GM12878 (cell line): ENCODE data around the gene PRG2. TPM values are rescaled to one million over a fixed set of nuclear protein-coding genes. Genes with fewer than 3 reads are reported as not detected.
A peak's percentile ranks its signal among the peaks of the same experiment; 100 is the strongest.

Source experiments
- ATAC-seq: fragments of 200-7000 bp; cut with Tn5 transposase; 3 replicates; pipeline ENCODE4 v1.9.1; 2020; ENCODE audit warnings: mild to moderate bottlenecking, moderate library complexity
- BruUV-seq: library from RNA; stranded (reverse); fragments of 400-500 nt; replicated peaks from 2 replicates; lab custom pipeline; 2021; lab: Mats Ljungman, UMichigan
- CTCF ChIA-PET: fragments of 300-600 bp; sonication (Branson Sonifier 250); formaldehyde crosslinking; extraction: SDS; loops from one replicate; lab custom pipeline; 2021; ENCODE audit warnings: inconsistent platforms; lab: Yijun Ruan, JAX
- POLR2A ChIA-PET: fragments of 350-600 bp; formaldehyde crosslinking; extraction: SDS; loops from one replicate; lab custom pipeline; 2021; ENCODE audit warnings: inconsistent platforms; lab: Charles Lee
- RAD21 ChIA-PET: fragments of 300-600 bp; sonication (Branson Sonifier 250); formaldehyde crosslinking; loops from one replicate; lab custom pipeline; 2023; ENCODE audit warnings: antibody characterized with exemption; ENCODE audit not compliant: unreplicated experiment; lab: Charles Lee
- SMC1A ChIA-PET: fragments of 300-600 bp; sonication (Branson Sonifier 250); formaldehyde crosslinking; loops from one replicate; lab custom pipeline; 2023; ENCODE audit not compliant: unreplicated experiment, uncharacterized antibody; lab: Charles Lee
- DNase-seq: peaks from one replicate; pipeline ENCODE4 v3.0.0-alpha.2; 2011; ENCODE audit warnings: low read depth, low spot score
- FAIRE-seq: peaks from 3 replicates; lab custom pipeline; 2011; peaks lifted over from hg19 to GRCh38; lab: Jason Lieb, UNC
- H2AFZ ChIP-seq: 2 replicates; pipeline ENCODE4 v1.6.0; 2011; ENCODE audit warnings: low read depth, low read length, control low read depth; ENCODE audit not compliant: control insufficient read depth
- H3K27ac ChIP-seq: 2 replicates; pipeline ENCODE4 v1.5.1; 2011; ENCODE audit warnings: control low read depth; ENCODE audit not compliant: control insufficient read depth, insufficient read depth
- H3K27me3 ChIP-seq, 2 experiments: replicated peaks in 1 of 2; 2 replicates each; pipeline versions ENCODE4 v1.6.0 to v1.6.1; 2011; ENCODE audit warnings: low read length in 1 of 2; ENCODE audit not compliant: control insufficient read depth in 2 of 2, insufficient read depth in 2 of 2
- H3K36me3 ChIP-seq, 2 experiments: 2 replicates each; pipeline ENCODE4 v1.5.1; 2011; ENCODE audit warnings: low read length in 1 of 2; ENCODE audit not compliant: control insufficient read depth in 2 of 2, insufficient read depth in 2 of 2
- H3K4me1 ChIP-seq: 2 replicates; pipeline ENCODE4 v1.6.1; 2011; ENCODE audit warnings: mild to moderate bottlenecking, low read length, moderate library complexity, mixed read lengths; ENCODE audit not compliant: control insufficient read depth, insufficient read depth
- H3K4me2 ChIP-seq: 2 replicates; pipeline ENCODE4 v1.6.0; 2011; ENCODE audit warnings: control low read depth; ENCODE audit not compliant: control insufficient read depth, insufficient read depth
- H3K4me3 ChIP-seq: fragments of 200-600 bp; sonication (generic); 2 replicates; pipeline ENCODE4 v1.5.1; 2016
- H3K79me2 ChIP-seq: 2 replicates; pipeline ENCODE4 v1.6.0; 2011; ENCODE audit warnings: low read length; ENCODE audit not compliant: control insufficient read depth, insufficient read depth
- H3K9ac ChIP-seq: 2 replicates; pipeline ENCODE4 v1.8.0; 2011; ENCODE audit warnings: low read length, control low read depth, mixed read lengths; ENCODE audit not compliant: control insufficient read depth, insufficient read depth
- H3K9me3 ChIP-seq: replicated peaks from 3 replicates; pipeline ENCODE4 v1.5.1; 2011; ENCODE audit warnings: mild to moderate bottlenecking, low read length; ENCODE audit not compliant: control insufficient read depth, insufficient read depth
- H4K20me1 ChIP-seq: 2 replicates; pipeline ENCODE4 v1.6.0; 2011; ENCODE audit not compliant: control insufficient read depth, insufficient read depth
- CHD1 ChIP-seq: IDR thresholded peaks from 2 replicates; pipeline ENCODE4 v1.6.1; 2012; ENCODE audit warnings: low read depth, low read length, improper control_type of control experiment
- FOS ChIP-seq: IDR thresholded peaks from 3 replicates; pipeline ENCODE4 v1.6.1; 2011; ENCODE audit warnings: borderline replicate concordance; ENCODE audit not compliant: insufficient read length; ENCODE audit errors: extremely low read depth
- NRF1 ChIP-seq: conservative IDR thresholded peaks from 2 replicates; pipeline ENCODE4 v1.6.1; 2011; ENCODE audit warnings: mild to moderate bottlenecking, low read depth, low read length, improper control_type of control experiment
- PAX5 ChIP-seq: IDR thresholded peaks from 2 replicates; pipeline ENCODE4 v1.6.1; 2011; ENCODE audit warnings: low read depth, low read length, borderline replicate concordance
- RAD51 ChIP-seq: fragments of 450-650 bp; IDR thresholded peaks from 2 replicates; pipeline ENCODE4 v1.6.1; 2016; ENCODE audit warnings: moderate library complexity, mild to moderate bottlenecking, inconsistent platforms
- SMC3 ChIP-seq: IDR thresholded peaks from 2 replicates; pipeline ENCODE4 v1.6.1; 2011; ENCODE audit warnings: low read length, improper control_type of control experiment, borderline replicate concordance
- SP1 ChIP-seq: IDR thresholded peaks from one replicate; pipeline ENCODE4 v1.6.1; 2011; ENCODE audit warnings: low read depth, low read length
- SREBF1 ChIP-seq: IDR thresholded peaks from 2 replicates; pipeline ENCODE4 v1.6.1; 2012; ENCODE audit warnings: mild to moderate bottlenecking, low read length
- SREBF2 ChIP-seq: IDR thresholded peaks from 2 replicates; pipeline ENCODE4 v1.6.1; 2012; ENCODE audit warnings: mild to moderate bottlenecking, low read length
- YBX1 ChIP-seq: fragments of 450-650 bp; IDR thresholded peaks from 2 replicates; pipeline ENCODE4 v1.6.1; 2016; ENCODE audit warnings: antibody characterized with exemption
- ZZZ3 ChIP-seq: IDR thresholded peaks from 2 replicates; pipeline ENCODE4 v1.6.1; 2011; ENCODE audit warnings: low read depth; ENCODE audit not compliant: control insufficient read depth, insufficient read length
- WGBS: methylation state at CpG from one replicate; pipeline ENCODE4 v1.1.6; 2016; ENCODE audit warnings: low lambda C conversion rate; ENCODE audit not compliant: insufficient replicate concordance, insufficient coverage; ENCODE audit errors: missing lambda C conversion rate; 5-methylcytosine and 5-hydroxymethylcytosine counted together
- in situ Hi-C: fragments of 300-500 bp; cut with MboI; formaldehyde crosslinking; loops from 9 replicates; pipeline ENCODE4 v1.14.3; 2018; ENCODE audit warnings: mixed read lengths
- intact Hi-C: fragments of 100-400 bp; cut with micrococcal nuclease; formaldehyde crosslinking; loops from one replicate; pipeline ENCODE4 v1.14.2; 2022; ENCODE audit not compliant: unreplicated experiment
- polyA plus RNA-seq, 11 experiments: library from polyadenylated mRNA; depleted of rRNA in 4 of 11; unstranded in 6 of 11; stranded (reverse) in 5 of 11; fragments of >200 nt; fragmentation: Nextera tagmentation in 4 of 11; fragmentation: Illumina TruSeq in 1 of 11; extraction: Ambion mirVana in 4 of 11; extraction: Trizol in 1 of 11; gene quantifications; 1 replicate in 1 of 11; 2 replicates in 10 of 11; pipeline versions ENCODE4 v1.2.1 to v1.2.3, GENCODE V29; 2011 to 2016; ENCODE audit warnings: inconsistent platforms in 2 of 11, missing spikeins in 2 of 11, low read depth in 1 of 11
- total RNA-seq, 4 experiments: library from RNA; depleted of rRNA in 3 of 4; stranded (reverse); fragments of >200 nt in 3 of 4; fragmentation: Illumina TruSeq in 1 of 4; extraction: Trizol in 1 of 4; gene quantifications; 2 replicates each; pipeline versions ENCODE4 v1.2.1 to v1.2.3, GENCODE V29; 2013 to 2021
- TF ChIP-seq, protein P1 (sequence below): IDR thresholded peaks from 2 replicates; pipeline ENCODE4 v1.6.1; 2012; ENCODE audit warnings: low read depth, low read length, improper control_type of control experiment
- TF ChIP-seq, protein P2 (sequence below): IDR thresholded peaks from 2 replicates; pipeline ENCODE4 v1.6.1; 2011; ENCODE audit warnings: borderline replicate concordance, low read depth, mild to moderate bottlenecking, moderate library complexity, mixed read lengths, low read length; ENCODE audit not compliant: insufficient read depth; ENCODE audit errors: extremely low read length
- TF ChIP-seq, protein P3 (sequence below): fragments of 450-650 bp; IDR thresholded peaks from 2 replicates; pipeline ENCODE4 v1.6.1; 2017; ENCODE audit warnings: mild to moderate bottlenecking, low read depth, inconsistent platforms; ENCODE audit not compliant: poor library complexity, severe bottlenecking
- TF ChIP-seq, protein P4 (sequence below): fragments of 450-650 bp; IDR thresholded peaks from 2 replicates; pipeline ENCODE4 v1.6.1; 2017; ENCODE audit warnings: antibody characterized with exemption, mild to moderate bottlenecking, moderate library complexity

The PRG2 gene
- total and polyA plus RNA-seq, 10 of the 15 experiments (the other 5 are each of a cell fraction or from before 2014, with no cell fraction given), result 0.10 to 1.7 (median 0.56) TPM; not detected in 2

DNA sequence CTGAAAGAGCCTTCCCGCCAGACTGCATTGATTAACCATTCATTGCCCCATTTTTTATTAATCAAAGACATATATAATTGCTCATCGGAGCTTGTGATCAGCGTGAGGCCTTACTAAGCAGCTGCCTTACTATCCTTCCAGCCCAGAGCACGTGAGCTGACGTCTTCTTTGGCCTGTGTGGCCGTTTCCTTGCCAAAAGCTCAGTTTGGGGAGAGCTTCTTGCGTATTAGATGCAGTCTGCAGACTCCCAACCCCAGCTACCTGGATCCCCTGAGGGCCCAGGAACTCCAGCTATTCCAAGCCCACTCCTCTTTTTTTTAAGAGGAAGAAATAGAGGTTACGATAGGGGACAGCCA is 37.3 kb upstream of the PRG2 start:
- POLR2A ChIA-PET, result interaction anchor here (0.7 to 0.9 kb wide), 2 partner anchors 33 to 105 kb away, joined by 3 read pairs; partner anchors contain the start of gene RTN4RL2

More for the DNA sequence above, 37.3 kb upstream of the PRG2 start:
- peaks cover 8 to 11% of the 10 kb centered on the region in 2 experiments; a peak in 3 of 4 replicates for H3K36me3 ChIP-seq
- H3K27ac ChIP-seq, result no peak overlapping the region
- no peak for DNase-seq
- no TSS peak for BruUV-seq
- CTCF ChIA-PET, result interaction anchor here (0.8 to 3.9 kb wide), 7 partner anchors 29 to 99 kb away, joined by 3 to 15 read pairs (median 7); partner anchors contain the start of gene RTN4RL2
- no peak for ATAC-seq
- no peaks in the 10 kb centered on the region for H4K20me1 ChIP-seq
- TF ChIP-seq RAD51, result no peak
- TF ChIP-seq, protein P1, sequence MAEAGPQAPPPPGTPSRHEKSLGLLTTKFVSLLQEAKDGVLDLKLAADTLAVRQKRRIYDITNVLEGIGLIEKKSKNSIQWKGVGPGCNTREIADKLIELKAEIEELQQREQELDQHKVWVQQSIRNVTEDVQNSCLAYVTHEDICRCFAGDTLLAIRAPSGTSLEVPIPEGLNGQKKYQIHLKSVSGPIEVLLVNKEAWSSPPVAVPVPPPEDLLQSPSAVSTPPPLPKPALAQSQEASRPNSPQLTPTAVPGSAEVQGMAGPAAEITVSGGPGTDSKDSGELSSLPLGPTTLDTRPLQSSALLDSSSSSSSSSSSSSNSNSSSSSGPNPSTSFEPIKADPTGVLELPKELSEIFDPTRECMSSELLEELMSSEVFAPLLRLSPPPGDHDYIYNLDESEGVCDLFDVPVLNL, result no peak
- no peak for TF ChIP-seq YBX1
- TF ChIP-seq SREBF2, result no peak
- no peak for TF ChIP-seq SREBF1
- TF ChIP-seq, protein P2, sequence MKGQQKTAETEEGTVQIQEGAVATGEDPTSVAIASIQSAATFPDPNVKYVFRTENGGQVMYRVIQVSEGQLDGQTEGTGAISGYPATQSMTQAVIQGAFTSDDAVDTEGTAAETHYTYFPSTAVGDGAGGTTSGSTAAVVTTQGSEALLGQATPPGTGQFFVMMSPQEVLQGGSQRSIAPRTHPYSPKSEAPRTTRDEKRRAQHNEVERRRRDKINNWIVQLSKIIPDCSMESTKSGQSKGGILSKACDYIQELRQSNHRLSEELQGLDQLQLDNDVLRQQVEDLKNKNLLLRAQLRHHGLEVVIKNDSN, result no peak
- no peak for TF ChIP-seq SMC3
- TF ChIP-seq, protein P3, sequence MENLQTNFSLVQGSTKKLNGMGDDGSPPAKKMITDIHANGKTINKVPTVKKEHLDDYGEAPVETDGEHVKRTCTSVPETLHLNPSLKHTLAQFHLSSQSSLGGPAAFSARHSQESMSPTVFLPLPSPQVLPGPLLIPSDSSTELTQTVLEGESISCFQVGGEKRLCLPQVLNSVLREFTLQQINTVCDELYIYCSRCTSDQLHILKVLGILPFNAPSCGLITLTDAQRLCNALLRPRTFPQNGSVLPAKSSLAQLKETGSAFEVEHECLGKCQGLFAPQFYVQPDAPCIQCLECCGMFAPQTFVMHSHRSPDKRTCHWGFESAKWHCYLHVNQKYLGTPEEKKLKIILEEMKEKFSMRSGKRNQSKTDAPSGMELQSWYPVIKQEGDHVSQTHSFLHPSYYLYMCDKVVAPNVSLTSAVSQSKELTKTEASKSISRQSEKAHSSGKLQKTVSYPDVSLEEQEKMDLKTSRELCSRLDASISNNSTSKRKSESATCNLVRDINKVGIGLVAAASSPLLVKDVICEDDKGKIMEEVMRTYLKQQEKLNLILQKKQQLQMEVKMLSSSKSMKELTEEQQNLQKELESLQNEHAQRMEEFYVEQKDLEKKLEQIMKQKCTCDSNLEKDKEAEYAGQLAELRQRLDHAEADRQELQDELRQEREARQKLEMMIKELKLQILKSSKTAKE, result no peak
- TF ChIP-seq NRF1, result no peak
- no peak for TF ChIP-seq PAX5
- no peak for TF ChIP-seq FOS
- no peak for TF ChIP-seq ZZZ3
- TF ChIP-seq SP1, result no peak
- no peak for TF ChIP-seq CHD1
- TF ChIP-seq, protein P4, sequence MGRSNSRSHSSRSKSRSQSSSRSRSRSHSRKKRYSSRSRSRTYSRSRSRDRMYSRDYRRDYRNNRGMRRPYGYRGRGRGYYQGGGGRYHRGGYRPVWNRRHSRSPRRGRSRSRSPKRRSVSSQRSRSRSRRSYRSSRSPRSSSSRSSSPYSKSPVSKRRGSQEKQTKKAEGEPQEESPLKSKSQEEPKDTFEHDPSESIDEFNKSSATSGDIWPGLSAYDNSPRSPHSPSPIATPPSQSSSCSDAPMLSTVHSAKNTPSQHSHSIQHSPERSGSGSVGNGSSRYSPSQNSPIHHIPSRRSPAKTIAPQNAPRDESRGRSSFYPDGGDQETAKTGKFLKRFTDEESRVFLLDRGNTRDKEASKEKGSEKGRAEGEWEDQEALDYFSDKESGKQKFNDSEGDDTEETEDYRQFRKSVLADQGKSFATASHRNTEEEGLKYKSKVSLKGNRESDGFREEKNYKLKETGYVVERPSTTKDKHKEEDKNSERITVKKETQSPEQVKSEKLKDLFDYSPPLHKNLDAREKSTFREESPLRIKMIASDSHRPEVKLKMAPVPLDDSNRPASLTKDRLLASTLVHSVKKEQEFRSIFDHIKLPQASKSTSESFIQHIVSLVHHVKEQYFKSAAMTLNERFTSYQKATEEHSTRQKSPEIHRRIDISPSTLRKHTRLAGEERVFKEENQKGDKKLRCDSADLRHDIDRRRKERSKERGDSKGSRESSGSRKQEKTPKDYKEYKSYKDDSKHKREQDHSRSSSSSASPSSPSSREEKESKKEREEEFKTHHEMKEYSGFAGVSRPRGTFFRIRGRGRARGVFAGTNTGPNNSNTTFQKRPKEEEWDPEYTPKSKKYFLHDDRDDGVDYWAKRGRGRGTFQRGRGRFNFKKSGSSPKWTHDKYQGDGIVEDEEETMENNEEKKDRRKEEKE, result no peak
- intact Hi-C loops, result loop anchor here (5.0 kb wide), 1 partner anchor 50 kb away; no protein-coding TSS in a partner anchor
- no peak for FAIRE-seq
- H2AFZ ChIP-seq, result no peak overlapping the region
- H3K4me1 ChIP-seq, result peaks cover 36% of the 10 kb centered on the region
- SMC1A ChIA-PET, result interaction anchor here (0.7 to 1.5 kb wide), 6 partner anchors 21 to 99 kb away, joined by 3 to 4 read pairs (median 3); no protein-coding TSS in a partner anchor
- no peak overlapping the region for H3K4me3 ChIP-seq
- in situ Hi-C loops, result no loop called here
- 95% methylated on average over 8 of the region's 8 CpGs for WGBS
- peak overlapping the region; percentile 17; the same call in 1 of the 2 replicates for H3K4me2 ChIP-seq
- no peak overlapping the region for H3K9ac ChIP-seq
- RAD21 ChIA-PET, result interaction anchor here (1.0 to 1.8 kb wide), 4 partner anchors 11 to 56 kb away, joined by 3 to 4 read pairs (median 3); no protein-coding TSS in a partner anchor
- no peaks in the 10 kb centered on the region for H3K27me3 ChIP-seq
- H3K9me3 ChIP-seq, result no peaks in the 10 kb centered on the region
- H3K79me2 ChIP-seq, result peaks cover 43% of the 10 kb centered on the region
